NCI-H2081 (cell line): Measurements from ENCODE around the gene MAP3K20.

Source experiments
- DNase-seq, 2 experiments: peaks; one replicate each; lab custom pipeline; 2025; lab: John Stamatoyannopoulos, UW

MAP3K20 gene

GRCh38 chr2:173202570-173202969 lies 126.9 kb downstream of the MAP3K20 start:
- DNase-seq, result no peak

DNA sequence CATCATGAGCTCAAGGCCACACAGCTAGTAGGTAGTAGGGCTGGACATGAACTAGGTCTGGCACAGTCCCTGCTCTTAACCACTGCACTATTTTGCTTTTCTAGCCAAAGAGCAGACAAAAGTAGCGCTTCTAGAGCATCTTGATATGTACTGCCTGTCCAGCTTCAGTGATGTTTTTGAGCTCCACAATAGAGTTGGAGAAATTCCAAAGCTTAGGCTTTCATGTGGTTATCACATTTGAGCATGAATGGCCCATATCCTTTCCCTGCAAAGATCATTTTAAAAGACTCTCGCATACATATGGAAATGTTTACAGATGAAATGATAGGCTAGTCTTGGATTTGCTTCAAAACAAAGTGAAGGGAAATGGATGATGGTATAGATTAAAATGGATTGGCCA lies 128.7 kb downstream of the MAP3K20 start:
- peak in 1 of 2 experiments; percentile 8 for DNase-seq

DNA sequence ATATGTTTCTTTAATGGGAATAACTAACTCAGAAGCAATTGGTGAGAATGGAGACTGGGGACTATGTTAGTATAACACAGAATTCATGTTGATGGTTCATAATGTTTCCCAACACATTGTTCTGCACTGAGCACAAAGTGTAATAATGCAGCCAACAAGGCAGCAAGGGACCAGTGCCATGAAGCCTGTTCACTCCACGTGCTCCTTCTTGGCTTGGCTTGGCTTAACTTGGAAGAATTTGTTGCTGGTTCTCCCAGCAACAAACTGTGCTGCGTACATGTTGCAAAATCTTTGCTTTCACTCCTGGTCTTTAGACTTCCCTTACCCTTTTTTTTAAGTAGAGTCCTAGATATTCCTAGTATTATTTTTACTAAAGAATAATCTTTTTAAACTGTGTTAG lies 129.7 kb downstream of the MAP3K20 start:
- no peak for DNase-seq

DNA sequence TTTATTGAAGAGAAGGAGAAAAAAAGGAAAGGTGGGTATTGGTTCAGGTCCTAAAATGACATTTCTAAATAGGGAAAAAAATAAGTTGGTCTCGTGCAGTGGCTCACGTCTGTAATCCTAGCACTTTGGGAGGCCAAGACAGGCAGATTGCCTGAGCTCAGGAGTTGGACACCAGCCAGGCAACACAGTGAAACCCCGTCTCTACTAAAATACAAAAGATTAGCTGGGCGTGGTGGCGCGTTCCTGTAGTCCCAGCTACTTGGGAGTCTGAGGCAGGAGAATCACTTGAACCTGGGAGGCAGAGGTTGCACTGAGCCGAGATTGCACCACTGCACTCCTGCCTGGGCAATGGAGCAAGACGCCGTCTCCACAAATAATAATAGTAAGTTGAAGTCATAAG lies 131.5 kb downstream of the MAP3K20 start:
- DNase-seq, result peak in 1 of 2 experiments; percentile 24

DNA sequence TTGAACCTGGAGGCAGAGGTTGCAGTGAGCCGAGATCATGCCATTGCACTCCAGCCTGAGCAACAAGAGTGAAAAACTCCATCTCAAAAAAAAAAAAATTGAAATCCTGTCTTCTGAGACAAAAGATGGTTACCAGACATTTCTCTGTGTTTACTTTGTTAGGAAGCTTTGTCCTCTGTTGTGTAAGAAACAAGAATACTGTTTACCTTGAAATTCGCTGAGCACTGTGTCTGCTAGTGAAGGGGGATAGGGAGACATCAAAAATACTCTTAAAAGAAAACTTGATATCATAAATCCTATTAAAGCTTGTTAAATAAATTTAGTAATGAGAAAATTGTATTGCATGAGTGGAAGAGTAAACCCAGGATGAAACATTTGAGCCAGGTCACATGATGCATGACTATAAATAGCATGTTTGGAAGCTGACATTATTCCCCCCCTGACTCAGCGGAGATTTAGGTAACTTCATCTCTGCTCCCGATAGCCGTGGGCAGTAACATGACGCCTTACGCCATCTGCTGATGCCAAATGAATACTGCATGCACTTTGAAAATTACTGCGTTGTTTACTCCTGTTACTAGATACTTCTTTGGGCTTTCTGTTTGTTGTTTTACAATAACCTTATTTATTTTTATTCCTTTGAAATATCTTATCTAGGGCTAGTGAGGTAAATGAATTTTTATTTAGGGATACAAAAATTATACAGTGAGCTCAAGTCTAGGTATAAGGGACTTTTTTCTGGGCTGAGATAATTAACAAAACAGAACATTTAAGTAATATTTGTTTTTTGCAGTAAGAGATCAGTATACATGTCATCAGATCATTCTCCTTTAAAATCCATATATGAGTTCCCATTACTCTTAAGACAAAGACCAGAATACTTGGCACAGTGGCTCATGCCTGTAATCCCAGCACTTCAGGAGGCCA lies 134.9 kb downstream of the MAP3K20 start:
- DNase-seq, result peak; percentile 81 to 89

GRCh38 chr2:173213181-173213580 lies 137.5 kb downstream of the MAP3K20 start:
- no peak for DNase-seq

DNA sequence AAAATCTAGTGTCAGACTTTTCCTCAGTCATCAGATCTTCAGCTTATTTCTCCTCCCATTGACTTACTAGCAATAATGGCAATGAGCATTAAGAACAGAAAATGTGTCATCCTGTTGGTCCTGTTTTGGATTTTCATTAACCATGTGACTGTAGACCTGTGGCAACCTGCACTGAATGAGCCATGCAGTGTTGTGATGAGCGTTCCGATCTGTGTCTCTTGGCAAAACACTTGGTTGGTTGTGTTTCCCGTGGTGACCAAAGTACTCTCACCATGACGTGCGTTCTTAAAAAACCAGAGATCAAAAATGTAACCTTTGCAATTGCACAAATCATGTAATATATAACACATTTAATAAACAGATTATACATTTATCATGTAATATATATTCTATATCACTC lies 138.6 kb downstream of the MAP3K20 start:
- peak; percentile 6 to 22 for DNase-seq

DNA sequence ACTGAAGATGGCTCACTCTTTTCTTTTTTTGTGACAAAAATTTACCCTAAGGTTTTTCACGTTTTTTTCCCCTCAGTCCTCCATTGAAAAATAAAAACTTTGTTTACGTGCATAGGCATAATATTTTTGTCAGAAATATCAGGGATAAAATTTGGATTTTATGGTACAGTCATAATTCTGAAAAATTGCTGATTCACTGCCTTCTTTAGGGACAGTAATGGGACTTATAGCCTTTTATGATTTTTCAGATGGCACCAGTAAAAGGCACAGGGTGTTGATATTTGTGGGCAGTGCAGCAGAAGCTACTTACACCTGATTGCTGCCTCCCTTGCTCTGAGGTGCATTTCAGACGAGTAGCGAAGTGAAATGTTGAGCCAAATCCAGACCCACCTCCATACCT lies 139.7 kb downstream of the MAP3K20 start:
- no peak for DNase-seq

DNA sequence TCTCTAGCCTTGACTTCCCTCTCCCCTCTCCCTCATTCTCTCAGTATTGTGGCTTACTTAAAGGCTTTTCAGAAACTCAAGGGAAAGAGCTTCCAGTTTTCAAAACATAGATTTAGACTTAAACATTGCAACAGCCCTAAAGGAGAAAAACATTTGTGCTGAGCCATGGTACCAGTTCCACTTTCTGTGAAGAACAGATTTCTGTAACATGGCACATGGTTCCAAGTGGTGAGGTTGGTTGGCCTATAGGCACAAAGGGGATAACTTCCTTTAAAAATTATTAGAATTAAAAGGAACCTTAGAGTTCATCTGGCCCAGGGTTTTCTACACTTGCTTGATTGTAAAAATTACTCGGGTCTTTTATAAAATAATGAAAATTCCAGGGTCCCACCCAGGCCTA lies 140.4 kb downstream of the MAP3K20 start:
- no peak for DNase-seq

GRCh38 chr2:173216668-173217067 lies 141.0 kb downstream of the MAP3K20 start:
- DNase-seq, result no peak

- no peak for DNase-seq
Measured at GRCh38 chr2:173217116-173217840, 141.6 kb downstream of the MAP3K20 start.

GRCh38 chr2:173218326-173219056 lies 142.8 kb downstream of the MAP3K20 start:
- DNase-seq, result no peak

DNA sequence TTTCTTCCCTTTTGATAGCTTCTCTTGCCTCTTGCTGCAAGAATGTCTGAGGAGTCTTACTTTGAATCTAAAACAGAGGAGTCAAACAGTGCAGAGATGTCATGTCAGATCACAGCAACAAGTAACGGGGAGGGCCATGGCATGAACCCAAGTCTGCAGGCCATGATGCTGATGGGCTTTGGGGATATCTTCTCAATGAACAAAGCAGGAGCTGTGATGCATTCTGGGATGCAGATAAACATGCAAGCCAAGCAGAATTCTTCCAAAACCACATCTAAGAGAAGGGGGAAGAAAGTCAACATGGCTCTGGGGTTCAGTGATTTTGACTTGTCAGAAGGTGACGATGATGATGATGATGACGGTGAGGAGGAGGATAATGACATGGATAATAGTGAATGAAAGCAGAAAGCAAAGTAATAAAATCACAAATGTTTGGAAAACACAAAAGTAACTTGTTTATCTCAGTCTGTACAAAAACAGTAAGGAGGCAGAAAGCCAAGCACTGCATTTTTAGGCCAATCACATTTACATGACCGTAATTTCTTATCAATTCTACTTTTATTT lies 145.6 kb downstream of the MAP3K20 start:
- no peak for DNase-seq

- no peak for DNase-seq
Measured at GRCh38 chr2:173221937-173222594, 146.4 kb downstream of the MAP3K20 start.

DNA sequence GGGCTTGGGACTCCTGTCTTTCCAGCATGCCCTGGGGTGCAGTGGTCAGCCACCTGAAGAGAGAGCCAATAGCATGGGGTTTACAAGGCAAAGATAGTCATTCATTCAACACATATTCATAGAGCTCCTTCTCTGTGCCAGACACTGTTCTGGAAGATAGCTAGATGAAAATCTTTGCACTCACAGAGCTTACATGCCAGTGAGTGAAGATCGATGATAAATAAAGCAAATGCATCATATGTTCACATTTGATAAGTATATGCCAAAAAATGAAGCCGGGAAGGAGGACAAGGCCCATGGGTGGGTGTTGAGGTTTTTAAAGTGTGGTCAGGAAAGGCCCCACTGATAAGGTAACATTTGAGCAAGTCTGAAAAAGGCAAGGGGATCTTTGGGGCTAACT lies 148.2 kb downstream of the MAP3K20 start:
- DNase-seq, result no peak

- peak in 1 of 2 experiments; percentile 18 for DNase-seq
Measured at GRCh38 chr2:173226899-173227698, 151.5 kb downstream of the MAP3K20 start.

DNA sequence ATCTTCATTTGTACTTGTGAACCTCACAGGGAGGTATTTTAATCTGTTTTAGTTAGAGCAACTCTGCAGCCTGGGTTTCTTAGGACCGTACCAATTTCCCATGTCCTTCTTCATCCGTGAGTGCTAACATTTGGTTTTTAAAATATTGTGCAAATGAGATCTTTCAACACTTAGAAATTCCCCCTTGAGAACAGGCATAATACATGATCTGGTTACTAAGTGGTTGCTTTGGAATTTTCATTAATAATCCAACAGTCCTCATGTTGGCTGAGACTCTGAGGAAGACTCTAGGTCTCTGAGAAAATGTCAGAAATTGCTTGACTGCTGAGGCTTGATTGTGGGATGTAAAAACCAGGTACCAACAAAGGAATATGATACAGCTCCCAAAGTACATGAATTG lies 153.4 kb downstream of the MAP3K20 start:
- DNase-seq, result no peak

GRCh38 chr2:173230181-173230580 lies 154.5 kb downstream of the MAP3K20 start:
- no peak for DNase-seq

DNA sequence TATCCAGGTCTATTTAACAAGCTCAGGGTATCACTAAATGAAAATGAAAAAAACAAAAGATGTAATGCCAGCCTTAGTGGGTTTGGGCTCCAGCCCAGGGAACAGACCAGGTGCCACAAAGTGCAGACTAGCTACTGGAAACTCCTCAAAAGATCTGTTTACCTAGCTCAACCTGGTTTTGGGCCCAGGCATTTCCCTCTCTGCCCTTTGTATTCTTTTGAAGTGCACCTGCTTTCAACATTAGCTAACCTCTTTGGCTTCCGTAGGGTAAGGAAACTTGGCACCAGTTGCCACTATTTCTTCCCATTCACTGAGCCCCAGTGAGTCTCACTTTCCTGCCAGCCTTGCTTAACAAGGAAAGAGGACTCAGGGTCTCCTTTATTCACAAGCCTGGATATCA lies 155.4 kb downstream of the MAP3K20 start:
- DNase-seq, result peak; percentile 74 to 96

- no peak for DNase-seq
Measured at GRCh38 chr2:173231465-173231864, 155.8 kb downstream of the MAP3K20 start.
